ENCODE measurements around the gene TSR1.

TSR1 gene

DNA sequence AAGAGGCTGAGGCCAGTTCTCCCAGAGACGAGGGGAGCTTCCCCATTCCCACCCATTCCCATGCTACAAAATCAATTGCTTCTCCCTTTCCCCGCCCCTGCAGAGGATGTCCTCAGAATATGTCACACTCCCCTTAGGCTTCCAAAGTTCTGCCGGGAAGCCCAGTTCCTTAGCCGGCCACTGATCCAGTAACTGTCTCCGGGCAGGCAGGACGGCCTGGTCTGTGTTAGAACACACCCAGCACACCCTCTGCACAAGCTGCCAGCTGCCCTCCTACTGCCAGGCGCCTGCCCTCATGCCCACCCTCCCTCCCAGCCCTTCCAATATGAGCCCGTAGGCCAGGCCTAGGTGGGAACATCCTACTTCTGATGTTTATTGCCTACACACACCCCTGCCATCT is 32.1 kb upstream of the TSR1 start:
- DNase-seq, result no peak

DNA sequence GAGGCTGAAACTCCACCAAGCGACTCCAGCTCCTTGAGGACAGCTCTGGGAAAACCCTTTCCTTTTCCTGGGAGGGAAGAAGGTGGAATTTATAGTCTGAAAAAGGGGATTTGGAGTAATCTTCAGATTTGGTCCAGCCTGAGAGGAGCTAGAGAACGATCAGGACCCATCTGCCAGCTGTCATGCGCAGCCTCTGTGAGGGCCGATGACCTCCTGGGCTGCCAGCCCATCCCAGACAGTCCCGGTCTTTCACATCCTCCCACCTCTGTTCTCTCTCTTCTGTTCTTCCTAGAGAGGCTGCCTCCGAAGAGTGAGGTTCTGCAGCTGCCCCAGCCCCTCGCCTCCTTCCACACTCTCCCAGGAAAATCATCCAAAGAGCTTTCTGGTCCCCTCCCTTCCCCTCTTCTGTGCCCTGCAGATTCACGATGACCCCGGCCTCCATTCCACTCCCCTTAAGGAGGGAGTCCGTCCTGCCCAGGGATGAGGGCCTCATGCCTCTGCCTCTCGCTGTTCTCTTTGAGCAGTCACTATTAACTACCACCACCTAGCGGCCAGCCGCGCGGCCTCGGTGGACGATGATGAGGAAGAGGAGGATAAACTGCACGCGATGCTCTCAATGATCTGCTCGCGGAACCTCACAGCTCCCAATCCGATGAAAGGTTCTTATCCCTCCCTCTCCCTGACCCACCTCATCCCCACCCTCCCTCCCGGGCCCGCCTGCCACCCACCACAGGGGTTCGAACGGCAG is 30.7 kb upstream of the TSR1 start:
- DNase-seq, result no peak

DNA sequence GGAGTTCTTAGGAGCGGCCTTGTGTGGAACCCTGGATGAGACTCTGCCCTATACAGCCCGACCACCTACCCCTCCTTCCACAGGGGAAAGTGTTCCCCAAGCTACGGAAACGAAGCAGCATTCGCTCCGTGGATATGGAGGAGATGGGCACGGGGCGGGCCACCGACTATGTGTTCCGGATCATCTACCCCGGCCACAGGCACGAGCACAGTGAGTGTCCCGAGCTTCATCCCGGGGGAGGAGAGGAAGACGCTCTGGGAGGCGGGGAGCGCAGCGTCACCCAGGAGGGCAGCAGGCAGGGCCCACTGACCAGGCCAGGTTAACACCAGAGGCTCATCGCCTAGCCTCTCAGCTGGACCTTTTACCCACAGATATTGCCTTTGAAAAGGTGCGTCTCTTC is 28.9 kb upstream of the TSR1 start:
- no peak for DNase-seq

DNA sequence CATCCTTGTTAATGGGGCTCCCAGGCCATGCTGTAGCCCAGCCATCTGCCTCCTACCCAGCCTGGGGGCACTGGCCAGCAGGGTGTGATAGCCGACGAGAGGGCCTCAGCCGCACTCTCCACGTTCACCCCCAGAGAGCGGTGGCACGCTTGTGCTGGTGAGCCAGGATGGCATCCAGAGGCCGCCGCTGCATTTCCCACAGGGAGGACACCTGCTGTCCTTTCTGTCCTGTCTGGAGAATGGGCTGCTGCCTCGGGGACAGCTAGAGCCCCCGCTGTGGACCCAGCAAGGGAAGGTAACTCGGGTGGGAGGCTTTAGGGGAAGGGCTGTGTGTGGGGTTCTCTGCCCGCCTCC is 28.5 kb upstream of the TSR1 start:
- no peak for DNase-seq

DNA sequence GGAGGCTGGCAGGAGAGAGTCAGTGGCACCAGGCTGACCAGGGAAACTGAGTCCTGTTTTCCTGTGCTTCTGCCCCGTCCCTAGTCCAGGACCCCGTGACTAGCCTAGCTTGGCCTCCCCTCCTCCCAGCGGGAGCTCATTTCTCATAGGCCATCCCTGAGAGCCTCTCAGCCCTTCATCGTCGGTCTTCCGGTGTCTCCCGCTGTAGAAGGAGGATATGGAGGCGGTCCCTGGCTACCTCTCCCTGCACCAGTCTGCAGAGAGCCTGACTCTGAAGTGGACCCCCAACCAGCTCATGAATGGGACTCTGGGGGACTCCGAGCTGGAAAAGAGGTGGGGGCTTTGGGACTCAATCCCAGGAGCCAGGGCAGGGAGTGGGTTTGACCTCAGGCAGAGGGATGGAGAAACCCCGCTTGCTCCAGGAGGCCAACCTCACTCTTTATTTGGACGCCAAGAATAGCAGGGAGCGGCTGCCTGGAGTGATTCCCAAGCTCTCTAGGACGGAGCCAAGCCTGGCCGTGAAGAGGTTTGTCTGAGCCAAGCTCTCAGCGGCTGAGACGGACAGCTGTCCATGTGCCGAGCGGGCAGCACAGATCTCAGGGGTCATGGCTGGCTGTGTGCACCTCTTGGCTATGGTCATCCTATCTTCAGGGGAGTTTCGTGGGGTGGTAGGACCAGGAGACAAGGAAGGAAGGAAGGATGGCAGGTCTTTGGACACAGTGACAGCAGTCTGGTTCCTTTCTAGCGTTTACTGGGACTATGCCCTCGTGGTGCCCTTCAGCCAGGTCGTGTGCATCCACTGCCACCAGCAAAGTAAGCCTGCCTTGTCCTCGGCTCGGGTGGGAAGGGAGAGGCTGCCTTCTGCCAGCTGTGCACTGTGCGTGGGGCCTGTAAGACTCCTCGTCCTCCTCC is 27.9 kb upstream of the TSR1 start:
- DNase-seq, result no peak

DNA sequence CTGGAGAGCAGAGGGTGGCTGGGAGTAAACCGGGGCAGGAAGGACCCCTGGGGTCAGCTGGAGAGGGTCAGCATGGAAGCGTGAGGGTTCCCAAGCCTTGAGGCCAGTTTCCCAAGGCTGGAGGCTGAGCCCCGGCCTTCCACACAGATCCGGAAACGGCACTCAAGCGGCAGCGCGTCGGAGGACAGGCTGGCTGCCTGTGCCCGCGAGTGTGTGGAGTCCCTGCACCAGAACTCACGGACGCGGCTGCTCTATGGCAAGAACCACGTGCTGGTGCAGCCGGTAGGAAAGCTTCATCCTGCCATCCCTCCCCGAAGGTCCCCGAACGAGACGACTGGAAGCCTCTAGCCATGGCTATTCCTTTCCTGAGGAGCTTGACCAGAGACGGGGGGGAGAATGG is 27.1 kb upstream of the TSR1 start:
- DNase-seq, result no peak

DNA sequence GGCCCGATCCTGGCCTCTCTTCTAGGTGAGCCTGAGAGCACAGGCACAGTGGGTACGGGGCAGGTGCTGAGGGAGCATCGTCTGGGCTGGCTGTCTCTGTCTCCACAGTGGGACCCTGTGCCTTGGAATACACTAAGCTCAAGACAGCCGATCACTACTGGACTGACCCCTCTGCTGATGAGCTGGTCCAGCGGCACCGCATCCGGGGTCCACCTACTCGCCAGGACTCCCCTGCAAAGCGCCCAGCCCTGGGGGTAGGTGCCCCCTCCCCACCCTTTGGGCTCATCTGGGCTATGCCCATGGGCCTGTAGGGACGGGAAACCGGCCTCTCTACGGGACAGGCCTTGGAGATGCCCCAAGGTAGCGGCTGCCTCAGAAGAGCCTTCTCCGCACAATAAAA is 26.6 kb upstream of the TSR1 start:
- no peak for DNase-seq

DNA sequence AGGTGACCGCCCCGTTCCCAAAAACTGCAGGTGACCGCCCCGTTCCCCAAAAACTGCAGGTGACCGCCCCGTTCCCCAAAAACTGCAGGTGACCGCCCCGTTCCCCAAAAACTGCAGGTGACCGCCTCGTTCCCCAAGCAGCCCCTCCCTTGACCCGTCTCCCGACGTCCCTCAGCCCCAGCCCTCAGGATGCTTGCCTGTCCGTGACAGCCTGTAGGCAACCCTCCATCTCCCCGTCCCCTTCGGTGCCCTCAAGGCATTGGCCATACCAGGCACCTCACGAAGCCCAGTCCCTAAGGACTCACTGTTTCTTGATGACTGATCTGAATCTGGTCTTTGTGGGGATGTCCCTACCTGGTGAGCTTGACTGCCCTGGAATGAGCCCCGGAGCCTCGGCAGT is 26.2 kb upstream of the TSR1 start:
- DNase-seq, result no peak

DNA sequence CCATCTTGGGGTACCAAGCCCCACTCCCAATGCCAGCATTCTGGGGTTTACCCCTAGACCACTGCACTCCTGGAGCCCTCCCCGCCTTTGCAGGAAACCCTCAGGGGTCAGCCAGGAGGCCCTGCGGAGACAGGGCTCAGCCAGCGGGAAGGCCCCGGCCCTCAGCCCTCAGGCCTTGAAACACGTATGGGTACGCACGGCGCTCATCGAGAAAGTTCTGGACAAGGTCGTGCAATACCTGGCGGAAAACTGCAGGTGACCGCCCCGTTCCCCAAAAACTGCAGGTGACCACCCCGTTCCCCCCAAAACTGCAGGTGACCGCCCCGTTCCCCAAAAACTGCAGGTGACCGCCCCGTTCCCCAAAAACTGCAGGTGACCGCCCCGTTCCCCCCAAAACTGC is 25.8 kb upstream of the TSR1 start:
- no peak for DNase-seq

DNA sequence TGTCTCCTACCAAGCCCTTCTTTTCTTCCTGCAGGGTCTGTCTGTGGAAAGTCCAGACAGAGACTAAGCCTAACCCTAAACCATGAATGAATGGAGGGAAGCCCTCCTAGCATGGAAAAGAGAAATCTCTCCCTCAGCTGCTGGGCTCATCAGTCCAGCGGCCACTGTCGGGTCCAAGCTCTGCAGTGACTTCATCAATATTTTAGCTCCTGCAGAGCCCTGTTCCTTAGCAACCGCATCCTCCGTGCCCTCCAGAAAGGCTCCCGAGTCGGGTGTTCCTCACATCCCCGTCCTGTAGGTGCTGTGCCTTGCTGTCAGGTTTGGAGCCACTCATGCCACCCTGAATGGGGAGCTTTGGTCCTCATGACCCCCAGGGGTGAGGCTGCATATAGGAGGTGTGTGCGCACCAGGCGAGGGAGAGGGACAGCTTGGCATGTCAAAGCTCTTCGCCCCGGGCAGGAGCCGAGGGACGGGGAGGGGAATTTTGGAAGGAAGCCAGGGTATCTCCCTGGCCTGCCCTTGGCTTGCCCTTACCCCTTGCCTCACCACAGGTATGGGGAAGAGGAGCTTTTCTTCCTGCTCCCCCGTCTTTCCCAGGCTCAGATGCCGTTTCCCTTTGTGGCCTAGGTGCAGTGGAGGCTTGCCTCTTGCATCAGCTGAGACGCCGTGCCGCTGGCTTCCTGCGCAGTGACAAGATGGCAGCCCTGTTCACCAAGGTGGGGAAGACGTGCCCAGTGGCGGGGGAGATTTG is 24.9 kb upstream of the TSR1 start:
- DNase-seq, result no peak

DNA sequence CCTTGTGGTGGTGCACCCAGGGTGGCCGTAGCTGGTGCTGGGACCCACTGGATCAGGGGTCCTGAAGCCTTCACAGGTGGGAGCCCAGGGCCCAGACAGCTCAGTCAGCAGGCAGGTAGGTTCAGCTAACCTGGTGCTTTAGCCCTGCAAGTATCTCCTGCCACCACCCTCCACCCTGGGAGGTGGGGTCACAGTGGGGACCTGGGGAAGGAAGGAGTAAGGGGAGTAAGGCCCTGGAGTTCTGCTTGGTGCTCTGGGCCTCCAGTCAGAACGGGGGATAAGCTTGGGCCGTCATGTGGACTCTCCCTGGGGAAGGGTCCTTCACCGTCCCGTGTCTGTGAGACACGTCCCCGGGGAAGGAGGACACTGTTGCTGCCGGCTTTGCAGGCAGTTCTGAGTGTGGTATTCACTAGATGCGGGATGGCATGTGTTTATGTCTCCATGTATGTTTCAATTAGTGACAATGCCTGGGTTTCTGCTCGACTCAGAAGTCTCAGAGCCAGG is 21.7 kb upstream of the TSR1 start:
- no peak for DNase-seq

DNA sequence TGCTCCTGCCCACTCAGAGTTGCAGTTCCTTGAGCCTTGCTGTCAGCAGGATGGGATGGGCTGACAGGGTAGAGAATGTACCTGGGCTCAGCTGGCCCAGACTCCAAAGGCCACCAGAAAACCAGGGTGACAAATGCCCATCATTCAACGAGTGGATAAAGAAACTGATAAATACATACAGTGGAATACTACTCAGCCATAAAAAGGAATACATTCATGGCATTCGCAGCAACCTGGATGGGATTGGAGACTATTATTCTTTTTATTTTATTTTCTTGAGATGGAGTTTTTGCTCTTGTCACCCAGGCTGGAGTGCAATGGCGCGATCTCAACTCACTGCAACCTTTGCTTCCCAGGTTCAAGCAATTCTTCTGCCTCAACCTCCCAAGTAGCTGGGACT is 21.0 kb upstream of the TSR1 start:
- DNase-seq, result no peak

DNA sequence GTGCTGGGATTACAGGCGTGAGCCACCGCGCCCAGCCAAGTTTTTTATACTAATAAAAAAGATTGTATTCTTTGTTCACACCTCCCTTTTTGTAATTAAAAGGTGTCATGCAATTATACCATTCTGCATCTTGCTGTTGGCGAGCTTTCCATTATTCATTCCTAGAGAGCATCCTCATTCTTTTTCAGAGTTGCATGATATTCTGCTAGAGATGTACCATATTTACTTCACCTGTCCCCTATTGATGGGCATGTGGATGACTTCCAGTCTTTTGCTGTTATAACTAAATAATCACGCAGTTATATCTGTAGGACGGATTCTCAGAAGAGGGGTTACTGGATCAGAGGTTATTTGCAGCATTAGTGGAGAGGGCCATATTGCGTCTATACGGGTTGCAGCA is 18.1 kb upstream of the TSR1 start:
- no peak for DNase-seq

DNA sequence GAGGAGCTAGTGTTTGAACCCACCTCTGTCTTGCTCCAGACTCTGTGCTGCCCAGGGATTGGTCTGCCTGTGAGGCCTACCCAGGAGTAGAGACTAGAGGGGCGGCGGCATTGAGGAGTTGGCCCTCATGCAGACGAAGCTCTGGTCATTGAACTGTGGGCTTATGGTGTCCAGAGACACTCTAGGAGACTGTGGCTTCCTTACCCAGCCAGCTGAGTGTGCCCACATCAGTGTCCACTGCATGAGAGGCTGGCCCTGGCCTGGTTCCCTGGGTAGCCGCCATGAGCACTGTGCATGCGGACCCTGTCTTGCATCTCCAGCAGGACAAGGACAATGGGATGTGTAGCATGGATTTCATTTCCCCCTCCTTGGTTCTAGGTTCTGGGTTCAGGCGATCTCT is 15.0 kb upstream of the TSR1 start:
- DNase-seq, result no peak

DNA sequence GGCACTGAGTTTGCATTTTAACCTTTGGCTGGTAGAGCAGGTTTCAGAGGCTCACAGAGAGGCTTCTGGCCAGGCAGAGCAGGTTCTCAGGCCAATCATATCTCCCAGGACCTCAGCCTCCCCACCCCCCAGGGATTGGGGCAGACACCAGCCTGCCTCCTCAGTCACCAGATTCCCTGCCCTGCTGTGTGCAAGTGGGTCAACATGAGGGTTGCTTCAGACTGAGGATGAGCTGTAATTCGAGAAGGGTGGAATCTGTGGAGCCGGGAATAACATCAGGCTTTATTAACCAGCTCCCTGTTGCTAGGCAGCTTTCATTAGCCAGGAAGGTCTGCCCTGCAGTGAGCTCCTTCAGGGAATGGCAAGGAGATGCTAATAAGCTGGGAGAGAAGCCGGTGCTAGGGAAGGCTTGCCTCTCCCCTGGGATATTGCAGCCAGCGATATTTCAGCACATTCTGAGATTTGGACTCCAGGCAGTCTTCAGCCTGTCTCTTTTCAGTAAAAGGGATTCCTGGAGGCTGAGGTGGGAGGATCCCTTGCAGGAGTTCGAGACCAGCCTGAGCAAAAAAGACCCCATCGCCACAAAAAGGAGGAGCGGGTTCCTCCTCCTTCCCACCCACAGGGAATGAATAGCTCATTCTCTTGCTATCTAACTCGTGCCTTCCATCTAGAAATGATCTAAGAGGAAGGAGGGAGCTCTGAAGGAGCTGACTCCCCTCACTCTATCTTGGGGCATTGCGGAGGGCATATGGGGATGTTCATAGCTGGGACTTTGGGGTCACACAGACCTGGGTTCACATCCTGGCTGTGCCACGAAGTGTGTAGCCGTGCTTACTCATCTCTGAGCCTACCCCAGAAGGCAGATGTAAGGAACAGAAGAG is 11.8 kb upstream of the TSR1 start:
- no peak for DNase-seq

DNA sequence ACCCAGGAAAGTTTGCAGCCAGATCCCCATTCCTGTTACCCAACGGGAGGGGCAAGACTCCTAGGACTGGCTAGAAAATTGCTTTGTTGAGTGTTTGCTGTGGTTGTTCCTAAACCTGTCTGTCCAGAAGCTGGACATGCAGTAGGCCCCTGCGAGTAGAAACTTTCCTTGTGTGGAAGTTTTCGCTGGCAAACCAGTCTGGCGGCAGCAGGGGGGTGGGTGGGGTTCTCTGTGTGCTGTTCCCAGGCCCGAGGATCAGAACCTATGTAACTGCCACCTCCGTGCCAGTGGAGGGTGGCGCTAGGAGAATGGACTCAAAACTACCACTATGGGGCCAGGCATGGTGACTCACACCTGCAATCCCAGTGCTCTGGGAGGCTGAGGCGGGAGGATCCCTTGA is 10.2 kb upstream of the TSR1 start:
- DNase-seq, result no peak

DNA sequence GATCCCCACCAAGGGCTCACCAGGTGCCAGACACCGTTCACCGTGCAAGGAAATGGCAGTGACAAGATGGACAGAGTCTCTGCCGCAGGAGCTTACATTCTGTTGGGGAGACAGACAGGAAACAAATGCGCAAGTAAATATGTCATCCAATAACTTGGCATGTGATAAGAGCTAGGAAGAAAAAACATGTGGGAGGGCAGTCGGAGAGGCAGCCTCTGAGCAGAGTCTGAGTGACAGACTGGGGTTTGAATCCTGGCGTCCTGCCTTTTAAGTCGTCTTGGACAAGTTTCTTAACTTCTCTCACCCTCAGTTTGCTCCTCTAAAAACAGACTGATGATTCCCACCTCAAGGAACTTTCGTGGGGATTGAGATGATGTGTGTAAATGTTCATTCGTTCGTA is 8.3 kb upstream of the TSR1 start:
- no peak for DNase-seq

DNA sequence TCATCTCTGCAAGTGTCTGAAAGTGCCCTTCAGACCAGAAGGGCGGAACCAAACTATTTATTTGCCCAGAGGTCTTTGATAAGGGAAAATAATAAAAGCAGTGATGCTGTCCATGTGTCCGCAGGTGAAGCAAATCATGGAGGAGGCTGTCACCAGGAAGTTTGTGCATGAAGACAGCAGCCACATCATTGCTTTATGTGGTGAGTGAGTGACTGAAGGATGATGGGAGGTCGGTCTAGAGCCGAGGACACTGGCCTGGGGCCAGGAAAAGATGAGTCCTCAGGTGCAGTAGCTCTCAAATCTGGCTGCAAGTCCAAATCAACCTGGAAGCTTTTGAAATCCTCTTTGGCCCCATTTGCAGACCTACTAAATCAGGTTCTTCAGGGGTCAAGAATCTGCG is 7.2 kb upstream of the TSR1 start:
- DNase-seq, result no peak

DNA sequence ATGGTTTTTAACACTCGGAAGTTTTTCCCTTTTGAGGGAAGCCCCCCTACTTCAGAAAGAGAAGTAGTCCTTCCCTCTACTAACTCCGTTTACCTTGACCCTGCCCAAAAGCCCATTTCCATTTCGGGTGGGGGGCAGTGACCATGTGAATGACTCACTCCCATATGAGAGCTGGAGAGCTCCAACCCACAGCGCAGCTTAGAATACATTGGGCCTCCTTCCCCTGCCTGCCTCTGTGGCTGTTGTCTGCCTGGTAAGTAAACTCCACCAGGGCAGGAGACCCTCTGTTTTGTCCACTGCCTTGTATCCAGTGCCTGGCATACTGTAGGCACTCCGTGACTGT is 2.0 kb upstream of the TSR1 start:
- DNase-seq, result no peak

DNA sequence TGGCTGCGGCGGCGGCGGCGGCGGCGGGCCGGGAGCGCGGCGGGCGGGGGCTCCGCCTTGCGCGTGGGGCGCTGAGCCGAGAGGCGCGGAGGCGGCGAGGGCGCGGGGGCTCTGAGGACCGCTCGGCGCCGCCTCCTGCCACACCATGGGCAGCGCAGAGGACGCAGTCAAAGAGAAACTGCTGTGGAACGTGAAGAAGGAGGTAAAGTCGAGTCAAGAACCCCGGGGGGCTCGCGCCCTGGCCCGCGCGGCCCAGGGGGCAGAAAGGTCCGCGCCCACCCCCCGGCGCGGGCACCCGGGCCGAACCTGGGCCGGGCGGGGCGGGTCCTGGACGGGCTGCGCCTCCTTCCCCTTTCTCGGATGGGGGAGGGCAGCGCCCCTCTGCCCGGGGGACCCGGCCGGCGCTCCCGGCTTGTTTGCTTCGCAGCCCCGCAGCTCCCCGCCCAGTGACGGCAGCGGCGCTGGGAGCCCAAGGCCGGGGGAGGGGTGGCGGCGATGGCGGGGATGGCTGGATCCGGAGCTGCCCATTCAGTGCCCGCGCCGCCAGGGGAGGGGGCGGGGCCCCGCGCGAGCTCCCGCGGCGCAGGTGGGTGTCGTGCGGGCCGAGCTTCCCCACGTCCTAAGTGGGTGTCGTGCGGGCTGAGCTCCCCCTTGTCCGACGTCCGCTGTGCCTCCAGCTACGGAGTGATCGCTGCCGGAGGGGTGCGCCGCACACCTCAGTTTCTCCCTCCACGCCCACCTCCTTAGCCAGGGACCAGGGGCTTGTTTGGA is 1.5 kb upstream of the TSR1 start:
- no peak for DNase-seq

DNA sequence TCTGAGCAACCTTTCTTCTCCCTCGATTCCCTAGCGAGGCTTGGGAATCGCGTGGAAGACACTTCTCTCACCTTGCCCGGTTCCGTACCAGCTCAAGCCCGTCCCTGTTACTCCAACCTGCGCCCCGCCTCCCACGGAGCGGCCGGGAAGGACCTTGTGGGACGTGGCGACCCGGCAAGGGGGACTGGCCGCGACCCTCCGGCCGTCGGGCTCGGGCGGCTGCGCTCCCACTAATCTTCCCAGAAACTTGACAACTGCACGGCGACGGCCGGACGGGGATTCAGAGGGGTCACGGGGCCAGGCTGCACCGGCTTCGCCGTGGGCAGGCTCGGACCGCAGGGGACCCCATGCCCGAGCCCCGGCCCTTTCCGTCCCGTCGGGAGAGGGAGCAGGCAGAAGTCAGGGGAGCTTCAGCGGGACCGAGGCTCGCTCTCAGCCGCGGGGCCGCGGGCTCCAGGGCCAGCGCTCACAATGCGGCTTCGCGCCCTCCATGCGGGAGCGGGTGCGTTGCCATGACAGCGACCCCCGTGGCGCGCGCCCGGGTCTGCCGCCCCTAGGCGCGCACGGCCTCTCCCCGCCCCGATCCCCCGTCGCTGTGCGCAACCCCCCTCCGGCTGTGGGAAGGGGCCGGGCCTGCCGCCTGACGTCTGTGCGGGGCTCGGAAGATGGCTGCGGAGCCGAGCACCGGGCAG is 741 bp upstream of the TSR1 start, which contains the start of gene SGSM2:
TSS of gene SGSM2 (plus strand) at position 650 of the 692 bp plus-strand sequence. CDS start 188 bp downstream, outside the sequence.
- no peak for DNase-seq
